HepG2 (cell line): ENCODE measurements around the gene NAP1L1. TPM values are rescaled to one million over a fixed set of nuclear protein-coding genes. Genes with fewer than 3 reads are reported as not detected.

Experiments
- MBNL3 ChIP-seq: fragments of 250-450 bp; sonication (Bioruptor Pico); conservative IDR thresholded peaks from 2 replicates; pipeline ENCODE4 v1.8.0; 2022; ENCODE audit warnings: mild to moderate bottlenecking, inconsistent platforms
- MED8 ChIP-seq: sonication (generic); formaldehyde crosslinking; IDR thresholded peaks from 2 replicates; pipeline ENCODE4 v1.8.1; 2023; ENCODE audit warnings: mild to moderate bottlenecking, missing genetic modification reagents; ENCODE audit not compliant: insufficient replicate concordance
- MEF2D ChIP-seq: sonication (generic); formaldehyde crosslinking; IDR thresholded peaks from 2 replicates; pipeline ENCODE4 v1.5.1; 2020; ENCODE audit warnings: mild to moderate bottlenecking, missing genetic modification reagents
- NFKB2 ChIP-seq: sonication (generic); formaldehyde crosslinking; IDR thresholded peaks from 2 replicates; pipeline ENCODE4 v1.4.0; 2020; ENCODE audit warnings: missing genetic modification reagents, borderline replicate concordance
- NR2C2 ChIP-seq: sonication (generic); formaldehyde crosslinking; IDR thresholded peaks from 2 replicates; pipeline ENCODE4 v1.4.0; 2020; ENCODE audit warnings: missing genetic modification reagents, mild to moderate bottlenecking, moderate library complexity, borderline replicate concordance
- RAD21 ChIP-seq: fragments of 450-650 bp; formaldehyde crosslinking; IDR thresholded peaks from 2 replicates; pipeline ENCODE4 v1.5.0; 2020; ENCODE audit warnings: mild to moderate bottlenecking
- REPIN1 ChIP-seq: sonication (generic); formaldehyde crosslinking; IDR thresholded peaks from 2 replicates; pipeline ENCODE4 v1.8.0; 2022; ENCODE audit warnings: missing genetic modification reagents, low read depth, mild to moderate bottlenecking, borderline replicate concordance
- SIX1 ChIP-seq: sonication (generic); formaldehyde crosslinking; IDR thresholded peaks from 2 replicates; pipeline ENCODE4 v1.4.0; 2020; ENCODE audit warnings: missing genetic modification reagents, borderline replicate concordance
- SNAPC5 ChIP-seq: sonication (generic); formaldehyde crosslinking; IDR thresholded peaks from 2 replicates; pipeline ENCODE4 v1.8.1; 2023; ENCODE audit warnings: mild to moderate bottlenecking, missing genetic modification reagents, borderline replicate concordance
- TGIF2 ChIP-seq: IDR thresholded peaks from 2 replicates; pipeline ENCODE4 v1.6.1; 2016; ENCODE audit warnings: control low read depth, missing compliant biosample characterization
- XBP1 ChIP-seq: sonication (generic); formaldehyde crosslinking; IDR thresholded peaks from 2 replicates; pipeline ENCODE4 v1.5.0; 2020; ENCODE audit warnings: missing genetic modification reagents
- ZMAT5 ChIP-seq: sonication (generic); formaldehyde crosslinking; IDR thresholded peaks from 2 replicates; pipeline ENCODE4 v1.5.0; 2020; ENCODE audit warnings: mild to moderate bottlenecking, low read depth, missing genetic modification reagents, borderline replicate concordance
- ZNF253 ChIP-seq: sonication (generic); formaldehyde crosslinking; IDR thresholded peaks from 2 replicates; pipeline ENCODE4 v1.8.0; 2022; ENCODE audit warnings: mild to moderate bottlenecking, missing genetic modification reagents, borderline replicate concordance
- ZNF280D ChIP-seq: sonication (generic); formaldehyde crosslinking; IDR thresholded peaks from 2 replicates; pipeline ENCODE4 v1.5.1; 2020; ENCODE audit warnings: mild to moderate bottlenecking, missing genetic modification reagents
- ZNF407 ChIP-seq: sonication (generic); formaldehyde crosslinking; IDR thresholded peaks from one replicate; pipeline ENCODE4 v1.5.1; 2020; ENCODE audit warnings: mild to moderate bottlenecking, missing genetic modification reagents; ENCODE audit errors: not compliant biosample characterization
- ZNF562 ChIP-seq: sonication (generic); formaldehyde crosslinking; IDR thresholded peaks from 2 replicates; pipeline ENCODE4 v1.8.0; 2022; ENCODE audit warnings: missing genetic modification reagents, borderline replicate concordance
- ZNF674 ChIP-seq: sonication (generic); formaldehyde crosslinking; IDR thresholded peaks from 2 replicates; pipeline ENCODE4 v1.5.0; 2020; ENCODE audit warnings: low read depth, mild to moderate bottlenecking, missing genetic modification reagents
- ZNF720 ChIP-seq: sonication (generic); formaldehyde crosslinking; IDR thresholded peaks from 2 replicates; pipeline ENCODE4 v1.4.0; 2020; ENCODE audit warnings: missing genetic modification reagents
- polyA plus RNA-seq, 8 experiments: library from polyadenylated mRNA; depleted of rRNA in 3 of 8; stranded (reverse) in 7 of 8; unstranded in 1 of 8; fragments of >200 nt; fragmentation: Illumina TruSeq in 4 of 8; extraction: Trizol in 4 of 8; gene quantifications; 2 replicates each; pipeline versions ENCODE4 v1.2.1 to v1.2.3, GENCODE V29; 2011 to 2016; ENCODE audit warnings: low read depth in 4 of 8, missing spikeins in 1 of 8, mixed read lengths in 1 of 8; ENCODE audit not compliant: insufficient read depth in 1 of 8
- total RNA-seq, 5 experiments: library from RNA; depleted of rRNA; stranded (reverse); fragments of >200 nt; fragmentation: Illumina TruSeq; extraction: Trizol; gene quantifications; 2 replicates each; pipeline ENCODE4 v1.2.3, GENCODE V29; 2016; ENCODE audit warnings: low read depth in 1 of 5

Gene NAP1L1
- total and polyA plus RNA-seq, 2 of the 13 experiments (the other 11 are each of a cell fraction or from before 2014, with no cell fraction given), result 207 to 309 TPM

- TF ChIP-seq ZNF407 (CRISPR knock-in tag), result no peak
- peak; percentile 81 for TF ChIP-seq SIX1
- TF ChIP-seq ZNF280D (CRISPR knock-in tag), result peak; percentile 80; the same call in 1 of the 2 replicates
- no peak for TF ChIP-seq ZMAT5 (CRISPR knock-in tag)
- peak; percentile 71; the same call in 1 of the 2 replicates for TF ChIP-seq REPIN1
- no peak for TF ChIP-seq MBNL3 (CRISPR knock-in tag)
- TF ChIP-seq ZNF562 (CRISPR knock-in tag), result no peak
- no peak for TF ChIP-seq XBP1 (CRISPR knock-in tag)
- TF ChIP-seq ZNF720 (CRISPR knock-in tag), result no peak
- TF ChIP-seq RAD21 (CRISPR knock-in tag), result no peak
- no peak for TF ChIP-seq NFKB2 (CRISPR knock-in tag)
- no peak for TF ChIP-seq ZNF674 (CRISPR knock-in tag)
- peak; percentile 83 for TF ChIP-seq NR2C2
- peak; percentile 89 for TF ChIP-seq MED8 (CRISPR knock-in tag)
- TF ChIP-seq ZNF253, result no peak
- TF ChIP-seq MEF2D (CRISPR knock-in tag), result peak; percentile 95
- TF ChIP-seq TGIF2, result peak; percentile 78
- TF ChIP-seq SNAPC5 (CRISPR knock-in tag), result no peak
Observed at GRCh38 chr12:75990189-75990912, 94.1 kb downstream of the NAP1L1 start (continued).
